ENCODE results near the gene CLTC. TPM values are rescaled to one million over a fixed set of nuclear protein-coding genes. Genes with fewer than 3 reads are reported as not detected.
A peak's percentile ranks its signal among the peaks of the same experiment; 100 is the strongest.

The CLTC gene
- total RNA-seq, 1 experiment from 2014 or later, result 240 TPM

- H3K27me3 Mint-ChIP-seq (ENCODE audit: insufficient read depth, unreplicated experiment), result no peaks in the 10 kb centered on the region
- H3K36me3 Mint-ChIP-seq (ENCODE audit: insufficient read depth, unreplicated experiment), result peaks cover 88% of the 10 kb centered on the region
- peaks cover 8% of the 10 kb centered on the region for H3K4me1 Mint-ChIP-seq (ENCODE audit: insufficient read depth, unreplicated experiment)
- POLR2A ChIA-PET, result interaction anchor here (0.8 to 2.9 kb wide), 10 partner anchors 8 to 578 kb away, joined by 3 to 14 read pairs (median 3); partner anchors contain the start of genes CLTC and DHX40
- CTCF ChIA-PET, result interaction anchor here (0.7 to 0.9 kb wide), 2 partner anchors 10 to 11 kb away, joined by 3 read pairs; no protein-coding TSS in a partner anchor
- no peak for DNase-seq (ENCODE audit: unreplicated experiment)
- intact Hi-C loops (cut with micrococcal nuclease), result no loop called here
- H3K4me3 Mint-ChIP-seq (ENCODE audit: unreplicated experiment), result no peak overlapping the region
- no peak for TF ChIP-seq CTCF (IDR thresholded peaks at IDR 0.05; ENCODE audit: unreplicated experiment)
- no TSS peak for BruUV-seq (replicated peaks)
- H3K27ac Mint-ChIP-seq (ENCODE audit: low read depth, unreplicated experiment), result peak overlapping the region; percentile 43
- no peaks in the 10 kb centered on the region for H3K9me3 Mint-ChIP-seq (ENCODE audit: unreplicated experiment)
These were observed 55.5 kb downstream of the CLTC start for GRCh38 chr17:59675231-59675630.

- TF ChIP-seq CTCF (IDR thresholded peaks at IDR 0.05; ENCODE audit: unreplicated experiment), result no peak
- H3K27ac Mint-ChIP-seq (ENCODE audit: low read depth, unreplicated experiment), result no peak overlapping the region
- intact Hi-C loops (cut with micrococcal nuclease), result no loop called here
- peaks cover 89% of the 10 kb centered on the region for H3K36me3 Mint-ChIP-seq (ENCODE audit: insufficient read depth, unreplicated experiment)
- ChIA-PET CTCF (interaction anchor here (1.5 kb wide), 1 partner anchor 9 kb away, joined by 8 read pairs; no protein-coding TSS in a partner anchor), POLR2A (interaction anchor here (1.0 to 2.9 kb wide), 4 partner anchors 10 to 57 kb away, joined by 3 to 14 read pairs (median 6); partner anchors contain the start of genes CLTC, PTRH2 and VMP1)
- no TSS peak for BruUV-seq (replicated peaks)
- H3K9me3 Mint-ChIP-seq (ENCODE audit: unreplicated experiment), result no peaks in the 10 kb centered on the region
- no peak overlapping the region for H3K4me3 Mint-ChIP-seq (ENCODE audit: unreplicated experiment)
- no peak for DNase-seq (ENCODE audit: unreplicated experiment)
- H3K27me3 Mint-ChIP-seq (ENCODE audit: insufficient read depth, unreplicated experiment), result no peaks in the 10 kb centered on the region
- peaks cover 8% of the 10 kb centered on the region for H3K4me1 Mint-ChIP-seq (ENCODE audit: insufficient read depth, unreplicated experiment)
These were observed 57.0 kb downstream of the CLTC start for GRCh38 chr17:59676716-59677115.

- intact Hi-C loops (cut with micrococcal nuclease), result no loop called here
- H3K4me1 Mint-ChIP-seq (ENCODE audit: insufficient read depth, unreplicated experiment), result peaks cover 8% of the 10 kb centered on the region
- no peak for DNase-seq (ENCODE audit: unreplicated experiment)
- H3K9me3 Mint-ChIP-seq (ENCODE audit: unreplicated experiment), result no peaks in the 10 kb centered on the region
- H3K36me3 Mint-ChIP-seq (ENCODE audit: insufficient read depth, unreplicated experiment), result peaks cover 96% of the 10 kb centered on the region
- TF ChIP-seq CTCF (IDR thresholded peaks at IDR 0.05; ENCODE audit: unreplicated experiment), result no peak
- ChIA-PET CTCF (interaction anchor here (0.8 kb wide), 1 partner anchor 106 kb away, joined by 3 read pairs; no protein-coding TSS in a partner anchor), POLR2A (interaction anchor here (0.6 to 1.9 kb wide), 5 partner anchors 9 to 28 kb away, joined by 3 to 7 read pairs (median 4); partner anchors contain the start of genes PTRH2 and VMP1)
- H3K27me3 Mint-ChIP-seq (ENCODE audit: insufficient read depth, unreplicated experiment), result no peaks in the 10 kb centered on the region
- H3K4me3 Mint-ChIP-seq (ENCODE audit: unreplicated experiment), result no peak overlapping the region
- H3K27ac Mint-ChIP-seq (ENCODE audit: low read depth, unreplicated experiment), result no peak overlapping the region
- no TSS peak for BruUV-seq (replicated peaks)
These were observed 59.2 kb downstream of the CLTC start for GRCh38 chr17:59678918-59679317.

- peaks cover 2% of the 10 kb centered on the region for H3K4me1 Mint-ChIP-seq (ENCODE audit: insufficient read depth, unreplicated experiment)
- no peak for DNase-seq (ENCODE audit: unreplicated experiment)
- no peak overlapping the region for H3K4me3 Mint-ChIP-seq (ENCODE audit: unreplicated experiment)
- no peak overlapping the region for H3K27ac Mint-ChIP-seq (ENCODE audit: low read depth, unreplicated experiment)
- intact Hi-C loops (cut with micrococcal nuclease), result no loop called here
- H3K36me3 Mint-ChIP-seq (ENCODE audit: insufficient read depth, unreplicated experiment), result peaks cover 96% of the 10 kb centered on the region
- ChIA-PET CTCF (no interaction called here), POLR2A (no interaction called here)
- no peaks in the 10 kb centered on the region for H3K27me3 Mint-ChIP-seq (ENCODE audit: insufficient read depth, unreplicated experiment)
- no peaks in the 10 kb centered on the region for H3K9me3 Mint-ChIP-seq (ENCODE audit: unreplicated experiment)
- no TSS peak for BruUV-seq (replicated peaks)
- TF ChIP-seq CTCF (IDR thresholded peaks at IDR 0.05; ENCODE audit: unreplicated experiment), result no peak
These were observed 60.6 kb downstream of the CLTC start for GRCh38 chr17:59680314-59680713.
